ENCODE measurements around the gene TPRX1. TPM values are rescaled to one million over a fixed set of nuclear protein-coding genes. Genes with fewer than 3 reads are reported as not detected.

TPRX1 gene
- total and polyA plus RNA-seq, 9 of the 15 experiments (the other 6 are each of a cell fraction or from before 2014, with no cell fraction given), result not detected

DNA sequence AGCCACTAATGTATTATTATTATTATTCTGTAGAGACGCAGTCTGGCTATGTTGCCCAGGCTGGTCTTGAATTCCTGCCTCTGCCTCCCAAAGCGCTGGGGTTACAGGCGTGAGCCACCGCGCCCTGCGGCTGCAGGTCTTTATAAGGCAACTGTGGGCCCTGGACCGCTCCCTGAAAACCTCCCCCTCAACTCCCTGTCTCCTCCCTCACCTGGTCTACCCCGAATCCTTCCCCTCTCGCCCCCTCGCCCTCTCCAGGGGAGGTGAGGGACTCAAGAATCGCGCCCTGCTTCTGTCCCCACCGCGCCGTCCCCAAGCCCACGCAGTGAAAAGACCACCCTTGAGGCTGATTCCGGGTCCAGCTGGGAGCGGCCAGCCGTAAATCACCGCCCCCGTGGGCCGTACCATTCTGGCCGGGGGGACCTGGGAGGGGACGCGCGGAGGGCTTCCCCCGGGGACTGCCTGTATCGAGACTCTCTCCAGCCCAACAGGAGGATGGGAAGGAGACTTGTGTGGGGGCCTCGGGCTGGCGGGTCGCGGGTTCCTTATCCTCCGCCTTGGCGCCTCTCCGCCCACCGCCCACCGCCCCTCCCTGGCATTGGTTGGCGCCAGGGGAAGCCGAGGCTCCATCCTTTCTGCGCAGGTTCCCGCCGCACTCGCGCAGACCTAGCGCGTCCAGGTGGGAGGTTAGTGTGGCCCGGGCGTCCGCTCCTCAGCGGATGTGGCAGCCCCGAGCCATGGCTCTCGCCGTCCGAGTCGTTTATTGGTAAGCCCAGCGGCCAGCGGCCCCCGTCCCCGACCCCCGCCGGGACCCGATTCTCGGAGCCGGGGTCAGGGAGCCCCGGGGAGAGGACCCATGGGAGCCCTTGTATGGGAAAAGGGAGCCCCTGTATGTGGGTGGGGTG is 26.1 kb downstream of the TPRX1 start, which contains the start of gene SELENOW (continued):
- TF ChIP-seq ATF7 (IDR thresholded peaks at IDR 0.05) (peak; percentile 100), ZC3H4 (CRISPR knock-in tag; IDR thresholded peaks at IDR 0.05; ENCODE audit: borderline replicate concordance) (no peak), RUNX1 (IDR thresholded peaks at IDR 0.05; ENCODE audit: low read depth) (peak; percentile 19; the same call in 1 of the 2 replicates), FOXM1 (IDR thresholded peaks at IDR 0.05; ENCODE audit: low read depth) (no peak), FOXM1 (CRISPR knock-in tag; IDR thresholded peaks at IDR 0.05; ENCODE audit: low read depth) (no peak), MTA1 (IDR thresholded peaks at IDR 0.05; ENCODE audit: borderline replicate concordance) (peak; percentile 49; the same call in 1 of the 2 replicates), NRF1 (conservative IDR thresholded peaks at IDR 0.05 in 1 of 2, IDR thresholded peaks at IDR 0.05 in 1 of 2) (peak; percentile 90 to 92), ARID1B (IDR thresholded peaks at IDR 0.05) (peak; percentile 61; the same call in 1 of the 2 replicates), GTF2A2 (tag; IDR thresholded peaks at IDR 0.05) (0 out of 2 replicates have a peak, but pooled peaks have one; percentile 50), NEUROD1 (IDR thresholded peaks at IDR 0.05; ENCODE audit: borderline replicate concordance, low read depth, low read length, partially characterized antibody) (peak; percentile 70), GABPA (tag; conservative IDR thresholded peaks at IDR 0.05; ENCODE audit: low read depth) (peak; percentile 27; the same call in 1 of the 2 replicates), ZNF232 (CRISPR knock-in tag; IDR thresholded peaks at IDR 0.05) (no peak), KAT7 (CRISPR knock-in tag; IDR thresholded peaks at IDR 0.05; ENCODE audit: borderline replicate concordance) (peak; percentile 26; the same call in 1 of the 2 replicates), FOXP1 (CRISPR knock-in tag; IDR thresholded peaks at IDR 0.05) (peak; percentile 46; the same call in 1 of the 2 replicates), GABPB1 (CRISPR knock-in tag; IDR thresholded peaks at IDR 0.05) (peak; percentile 32), HMGN3 (IDR thresholded peaks at IDR 0.05; ENCODE audit: borderline replicate concordance, extremely low read depth, insufficient read length, low read depth, low read length) (peak; percentile 71), MIER1 (IDR thresholded peaks at IDR 0.05; ENCODE audit: low read depth) (peak; percentile 58; the same call in 1 of the 2 replicates), ZNF133 (CRISPR knock-in tag; IDR thresholded peaks at IDR 0.05) (no peak), ZNF766 (CRISPR knock-in tag; conservative IDR thresholded peaks at IDR 0.05) (no peak)
- TF ChIP-seq, protein P1, sequence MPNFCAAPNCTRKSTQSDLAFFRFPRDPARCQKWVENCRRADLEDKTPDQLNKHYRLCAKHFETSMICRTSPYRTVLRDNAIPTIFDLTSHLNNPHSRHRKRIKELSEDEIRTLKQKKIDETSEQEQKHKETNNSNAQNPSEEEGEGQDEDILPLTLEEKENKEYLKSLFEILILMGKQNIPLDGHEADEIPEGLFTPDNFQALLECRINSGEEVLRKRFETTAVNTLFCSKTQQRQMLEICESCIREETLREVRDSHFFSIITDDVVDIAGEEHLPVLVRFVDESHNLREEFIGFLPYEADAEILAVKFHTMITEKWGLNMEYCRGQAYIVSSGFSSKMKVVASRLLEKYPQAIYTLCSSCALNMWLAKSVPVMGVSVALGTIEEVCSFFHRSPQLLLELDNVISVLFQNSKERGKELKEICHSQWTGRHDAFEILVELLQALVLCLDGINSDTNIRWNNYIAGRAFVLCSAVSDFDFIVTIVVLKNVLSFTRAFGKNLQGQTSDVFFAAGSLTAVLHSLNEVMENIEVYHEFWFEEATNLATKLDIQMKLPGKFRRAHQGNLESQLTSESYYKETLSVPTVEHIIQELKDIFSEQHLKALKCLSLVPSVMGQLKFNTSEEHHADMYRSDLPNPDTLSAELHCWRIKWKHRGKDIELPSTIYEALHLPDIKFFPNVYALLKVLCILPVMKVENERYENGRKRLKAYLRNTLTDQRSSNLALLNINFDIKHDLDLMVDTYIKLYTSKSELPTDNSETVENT (CRISPR knock-in tag; IDR thresholded peaks at IDR 0.05), result peak; percentile 82
- TF ChIP-seq, protein P2, sequence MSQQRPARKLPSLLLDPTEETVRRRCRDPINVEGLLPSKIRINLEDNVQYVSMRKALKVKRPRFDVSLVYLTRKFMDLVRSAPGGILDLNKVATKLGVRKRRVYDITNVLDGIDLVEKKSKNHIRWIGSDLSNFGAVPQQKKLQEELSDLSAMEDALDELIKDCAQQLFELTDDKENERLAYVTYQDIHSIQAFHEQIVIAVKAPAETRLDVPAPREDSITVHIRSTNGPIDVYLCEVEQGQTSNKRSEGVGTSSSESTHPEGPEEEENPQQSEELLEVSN (IDR thresholded peaks at IDR 0.05; ENCODE audit: borderline replicate concordance in 1 of 2, extremely low read depth in 1 of 2, insufficient read depth in 1 of 2, insufficient read length in 1 of 2, low read depth in 1 of 2, low read length in 1 of 2, poor library complexity in 1 of 2, severe bottlenecking in 1 of 2), result peak; percentile 20 to 51
- TF ChIP-seq, protein P3, sequence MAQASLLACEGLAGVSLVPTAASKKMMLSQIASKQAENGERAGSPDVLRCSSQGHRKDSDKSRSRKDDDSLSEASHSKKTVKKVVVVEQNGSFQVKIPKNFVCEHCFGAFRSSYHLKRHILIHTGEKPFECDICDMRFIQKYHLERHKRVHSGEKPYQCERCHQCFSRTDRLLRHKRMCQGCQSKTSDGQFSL (CRISPR knock-in tag; IDR thresholded peaks at IDR 0.05), result peak; percentile 71
- TF ChIP-seq, protein P3 (tag; IDR thresholded peaks at IDR 0.05), result 0 out of 4 replicates have a peak, but pooled peaks of 1 of the 2 experiments have one; percentile 57
